H9 (cell line): Measurements from ENCODE around the gene GSE1. TPM values are rescaled to one million over a fixed set of nuclear protein-coding genes. Genes with fewer than 3 reads are reported as not detected.

Source experiments
- DNase-seq: peaks from one replicate; pipeline ENCODE4 v3.0.0-alpha.2; 2017
- H2AFZ ChIP-seq: one replicate; pipeline ENCODE4 v1.6.1; 2013; ENCODE audit warnings: mild to moderate bottlenecking, low read length, control low read depth, moderate library complexity
- H2AK5ac ChIP-seq: 2 replicates; pipeline ENCODE4 v1.6.1; 2013; ENCODE audit warnings: low read length, control low read depth, mixed read lengths; ENCODE audit not compliant: insufficient read length
- H2BK120ac ChIP-seq: one replicate; pipeline ENCODE4 v1.6.1; 2013; ENCODE audit warnings: low read depth, mild to moderate bottlenecking, low read length, control low read depth, inconsistent platforms; ENCODE audit not compliant: poor library complexity, severe bottlenecking
- H2BK12ac ChIP-seq: 2 replicates; pipeline ENCODE4 v1.6.1; 2013; ENCODE audit warnings: low read length, control low read depth, mixed read lengths, low read depth; ENCODE audit not compliant: insufficient read length
- H2BK15ac ChIP-seq: 2 replicates; pipeline ENCODE4 v1.6.1; 2013; ENCODE audit warnings: low read depth, low read length, control low read depth
- H2BK20ac ChIP-seq: one replicate; pipeline ENCODE4 v1.6.1; 2013; ENCODE audit warnings: low read depth, mild to moderate bottlenecking, low read length, control low read depth, inconsistent platforms; ENCODE audit not compliant: poor library complexity, severe bottlenecking
- H2BK5ac ChIP-seq: 2 replicates; pipeline ENCODE4 v1.6.1; 2013; ENCODE audit warnings: low read length, control low read depth, mixed read lengths; ENCODE audit not compliant: insufficient read length
- H3K14ac ChIP-seq: 2 replicates; pipeline ENCODE4 v1.6.1; 2013; ENCODE audit warnings: low read length, control low read depth; ENCODE audit not compliant: insufficient read depth
- H3K18ac ChIP-seq: 2 replicates; pipeline ENCODE4 v1.6.1; 2013; ENCODE audit warnings: low read depth, mild to moderate bottlenecking, mixed read lengths, low read length, control low read depth; ENCODE audit not compliant: insufficient read length
- H3K23ac ChIP-seq: 2 replicates; pipeline ENCODE4 v1.6.1; 2013; ENCODE audit warnings: low read length, control low read depth, mixed read lengths, low read depth; ENCODE audit not compliant: insufficient read length
- H3K23me2 ChIP-seq: 2 replicates; pipeline ENCODE4 v1.6.1; 2013; ENCODE audit warnings: low read depth, mild to moderate bottlenecking, mixed read lengths, low read length, control low read depth; ENCODE audit not compliant: insufficient read length, poor library complexity, severe bottlenecking
- H3K27ac ChIP-seq: 2 replicates; pipeline ENCODE4 v1.5.1; 2013; ENCODE audit warnings: low read length, control low read depth, mixed read lengths, low read depth; ENCODE audit not compliant: insufficient read length
- H3K27me3 ChIP-seq: 2 replicates; pipeline ENCODE4 v1.6.1; 2013; ENCODE audit warnings: low read length, control low read depth, inconsistent platforms; ENCODE audit not compliant: insufficient read depth
- H3K4ac ChIP-seq: 2 replicates; pipeline ENCODE4 v1.6.1; 2013; ENCODE audit warnings: low read depth, mild to moderate bottlenecking, control low read depth, inconsistent platforms, low read length, moderate library complexity
- H3K4me1 ChIP-seq: 2 replicates; pipeline ENCODE4 v1.6.1; 2013; ENCODE audit warnings: low read length, control low read depth, inconsistent platforms; ENCODE audit not compliant: insufficient read depth
- H3K4me2 ChIP-seq: 2 replicates; pipeline ENCODE4 v1.6.1; 2013; ENCODE audit warnings: low read length, control low read depth, mixed read lengths; ENCODE audit not compliant: insufficient read length, insufficient read depth
- H3K56ac ChIP-seq: 2 replicates; pipeline ENCODE4 v1.6.1; 2013; ENCODE audit warnings: low read depth, mild to moderate bottlenecking, mixed read lengths, low read length, control low read depth; ENCODE audit not compliant: insufficient read length
- H3K79me1 ChIP-seq: 2 replicates; pipeline ENCODE4 v1.6.1; 2013; ENCODE audit warnings: low read depth, mild to moderate bottlenecking, moderate library complexity, low read length, control low read depth, inconsistent platforms; ENCODE audit not compliant: insufficient read depth, poor library complexity, severe bottlenecking
- H3K79me2 ChIP-seq: 2 replicates; pipeline ENCODE4 v1.6.1; 2013; ENCODE audit warnings: low read length, control low read depth, inconsistent platforms; ENCODE audit not compliant: insufficient read depth
- H3K9ac ChIP-seq: 2 replicates; pipeline ENCODE4 v1.6.1; 2013; ENCODE audit warnings: low read length, control low read depth, mixed read lengths; ENCODE audit not compliant: insufficient read length; ENCODE audit errors: extremely low read depth
- H3K9me3 ChIP-seq: one replicate; pipeline ENCODE4 v1.6.1; 2013; ENCODE audit warnings: low read depth, low read length, inconsistent platforms; ENCODE audit not compliant: control insufficient read depth
- H3T11ph ChIP-seq: one replicate; pipeline ENCODE4 v1.6.1; 2013; ENCODE audit warnings: mild to moderate bottlenecking, low read length, control low read depth, inconsistent platforms
- H4K20me1 ChIP-seq: one replicate; pipeline ENCODE4 v1.6.1; 2013; ENCODE audit not compliant: control insufficient read depth, insufficient read length, insufficient read depth
- H4K5ac ChIP-seq: 2 replicates; pipeline ENCODE4 v1.6.1; 2013; ENCODE audit warnings: low read depth, mild to moderate bottlenecking, mixed read lengths, low read length, control low read depth; ENCODE audit not compliant: insufficient read length
- H4K8ac ChIP-seq: replicated peaks from 2 replicates; pipeline ENCODE4 v1.6.1; 2013; ENCODE audit warnings: low read length, control low read depth, mixed read lengths, low read depth; ENCODE audit not compliant: insufficient read length
- H4K91ac ChIP-seq: 2 replicates; pipeline ENCODE4 v1.6.1; 2013; ENCODE audit warnings: low read depth, mild to moderate bottlenecking, moderate library complexity, mixed read lengths, low read length, control low read depth; ENCODE audit not compliant: insufficient read length
- H3K27ac Mint-ChIP-seq, 3 experiments: 2 replicates in 2 of 3; 3 replicates in 1 of 3; pipeline ENCODE4 v1.8.0; 2020 to 2021; ENCODE audit warnings: mixed read lengths in 3 of 3, mild to moderate bottlenecking in 1 of 3, moderate library complexity in 1 of 3
- H3K27me3 Mint-ChIP-seq: 2 replicates; pipeline ENCODE4 v1.8.0; 2021; ENCODE audit warnings: low read depth, mild to moderate bottlenecking, moderate library complexity, mixed read lengths
- H3K36me3 Mint-ChIP-seq, 3 experiments: 2 replicates in 2 of 3; 3 replicates in 1 of 3; pipeline ENCODE4 v1.8.0; 2020 to 2021; ENCODE audit warnings: low read depth in 3 of 3, mixed read lengths in 3 of 3; ENCODE audit not compliant: insufficient read depth in 1 of 3
- H3K4me1 Mint-ChIP-seq, 2 experiments: 2 replicates each; pipeline ENCODE4 v1.8.0; 2020; ENCODE audit warnings: mixed read lengths in 2 of 2
- H3K4me3 Mint-ChIP-seq, 2 experiments: 2 replicates in 1 of 2; 3 replicates in 1 of 2; pipeline ENCODE4 v1.8.0; 2020 to 2021; ENCODE audit warnings: mild to moderate bottlenecking in 2 of 2, mixed read lengths in 2 of 2, moderate library complexity in 1 of 2
- H3K9me3 Mint-ChIP-seq, 2 experiments: 2 replicates in 1 of 2; 3 replicates in 1 of 2; pipeline ENCODE4 v1.8.0; 2020; ENCODE audit warnings: mild to moderate bottlenecking in 2 of 2, mixed read lengths in 2 of 2, moderate library complexity in 1 of 2
- CTCF ChIP-seq: fragments of 200-600 bp; sonication (generic); conservative IDR thresholded peaks from 3 replicates; pipeline ENCODE4 v1.8.0; 2021; ENCODE audit warnings: antibody characterized with exemption, mild to moderate bottlenecking
- WGBS: extraction: QIAGEN DNeasy Blood & Tissue Kit; methylation state at CpG from one replicate; pipeline ENCODE4 v1.1.7; 2013; ENCODE audit warnings: missing lambda C conversion rate, low lambda C conversion rate, mixed read lengths; ENCODE audit not compliant: insufficient read length; ENCODE audit errors: extremely low coverage; 5-methylcytosine and 5-hydroxymethylcytosine counted together
- total RNA-seq: library from RNA; stranded (reverse); gene quantifications from 2 replicates; pipeline ENCODE4 v1.2.1, GENCODE V29; 2021

Gene GSE1
- total RNA-seq, 1 experiment from 2014 or later = 125 TPM

- Histone ChIP-seq H3K18ac (no peak overlapping the region), H4K5ac (no peak overlapping the region), H3K4me1 (0 out of 2 replicates have a peak, but pooled peaks cover 1% of the 10 kb centered on the region), H3K14ac (no peak overlapping the region), H3K4ac (no peak overlapping the region), H4K8ac (no peak overlapping the region), H2BK20ac (no peak overlapping the region), H2AK5ac (no peak overlapping the region), H3K79me2 (peaks cover 5% of the 10 kb centered on the region; the same call in 1 of the 2 replicates), H3K27me3 (no peaks in the 10 kb centered on the region), H4K91ac (no peak overlapping the region), H3K9ac (no peak overlapping the region), H2AFZ (no peak overlapping the region), H2BK120ac (no peak overlapping the region), H3K4me2 (no peak overlapping the region), H2BK15ac (no peak overlapping the region), H2BK5ac (no peak overlapping the region), H2BK12ac (no peak overlapping the region), H3K27ac (no peak overlapping the region), H3K23me2 (no peaks in the 10 kb centered on the region), H3T11ph (no peak overlapping the region), H3K56ac (no peak overlapping the region), H3K9me3 (no peaks in the 10 kb centered on the region), H3K23ac (no peak overlapping the region), H4K20me1 (no peaks in the 10 kb centered on the region), H3K79me1 (no peaks in the 10 kb centered on the region)
- Mint-ChIP-seq H3K4me3 (no peak overlapping the region; a peak in 1 of 5 replicates), H3K27me3 (no peaks in the 10 kb centered on the region; the same call in 1 of the 2 replicates), H3K9me3 (no peaks in the 10 kb centered on the region), H3K4me1 (peaks cover 24 to 29% of the 10 kb centered on the region in 2 experiments), H3K27ac (no peak overlapping the region; a peak in 1 of 7 replicates), H3K36me3 (peaks cover 0 to 7% (median 1%) of the 10 kb centered on the region in 3 experiments; a peak in 3 of 7 replicates)
- WGBS = no CpG with 5 or more reads among the region's 21 CpGs
- no peak for DNase-seq
- TF ChIP-seq CTCF = no peak
Observed at GRCh38 chr16:85593494-85594221, 19.5 kb upstream of the GSE1 start.
